GM12892 (cell line): ENCODE measurements around the gene AHSA1.

Experiments used
- POLR2A ChIP-seq: IDR thresholded peaks from 2 replicates; pipeline ENCODE4 v1.6.1; 2011; ENCODE audit warnings: low read depth, low read length, control low read depth
- POLR2AphosphoS5 ChIP-seq: IDR thresholded peaks from 2 replicates; pipeline ENCODE4 v1.6.1; 2011; ENCODE audit warnings: low read depth, low read length, control low read depth

DNA sequence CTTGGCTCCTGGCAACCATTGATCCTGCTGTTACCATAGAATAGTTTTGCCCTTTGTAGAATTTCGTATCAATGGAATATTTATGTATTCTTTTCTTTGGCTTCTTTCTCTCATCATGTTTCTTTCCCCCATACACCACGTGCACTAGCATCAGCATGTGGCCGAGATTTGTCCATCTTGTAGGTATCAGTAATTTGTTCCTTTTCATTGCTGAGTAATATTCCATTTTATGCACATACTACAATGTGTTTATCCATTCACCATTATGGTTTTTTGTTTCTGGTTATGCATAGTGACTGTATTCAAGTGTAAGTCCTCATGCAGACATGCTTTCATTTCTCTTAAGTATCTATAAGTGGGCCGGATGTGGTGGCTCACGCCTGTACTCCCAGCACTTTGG, 45.2 kb downstream of the AHSA1 start:
- no peak for TF ChIP-seq POLR2A
- no peak for TF ChIP-seq POLR2AphosphoS5
